A673 (cell line): ENCODE results near the gene YWHAH. TPM values are rescaled to one million over a fixed set of nuclear protein-coding genes. Genes with fewer than 3 reads are reported as not detected.

Experiments used
- BruUV-seq: library from RNA; stranded (reverse); fragments of 400-500 nt; replicated peaks from 2 replicates; lab custom pipeline; 2021; lab: Mats Ljungman, UMichigan
- CTCF ChIA-PET: fragments of 300-600 bp; sonication (Branson Sonifier 250); formaldehyde crosslinking; loops from one replicate; lab custom pipeline; 2022; ENCODE audit warnings: antibody characterized with exemption; lab: Charles Lee
- POLR2A ChIA-PET: fragments of 300-600 bp; sonication (Branson Sonifier 250); formaldehyde crosslinking; loops from one replicate; lab custom pipeline; 2022; ENCODE audit warnings: antibody characterized with exemption; ENCODE audit not compliant: low non-redundant PET; lab: Charles Lee
- DNase-seq: peaks from one replicate; pipeline ENCODE4 v3.0.0-alpha.2; 2015; ENCODE audit warnings: low spot score
- H3K27ac ChIP-seq: fragments of 200-600 bp; sonication (generic); 2 replicates; pipeline ENCODE4 v1.5.1; 2016; ENCODE audit warnings: mixed run types, low read depth, mild to moderate bottlenecking, mixed read lengths, antibody characterized with exemption, low read length; ENCODE audit not compliant: poor library complexity, severe bottlenecking
- H3K27me3 ChIP-seq: fragments of 200-600 bp; sonication (generic); replicated peaks from 2 replicates; pipeline ENCODE4 v1.6.1; 2017; ENCODE audit warnings: mixed run types, low read depth, mild to moderate bottlenecking, mixed read lengths, antibody characterized with exemption, low read length; ENCODE audit not compliant: insufficient read depth, poor library complexity
- H3K36me3 ChIP-seq: fragments of 200-600 bp; sonication (generic); 2 replicates; pipeline ENCODE4 v1.6.1; 2016; ENCODE audit warnings: mixed run types, mild to moderate bottlenecking, mixed read lengths, antibody characterized with exemption, low read length; ENCODE audit not compliant: insufficient read depth, poor library complexity, severe bottlenecking
- H3K4me1 ChIP-seq: fragments of 200-600 bp; sonication (generic); 2 replicates; pipeline ENCODE4 v1.6.1; 2017; ENCODE audit warnings: mixed run types, mild to moderate bottlenecking, mixed read lengths, antibody characterized with exemption, low read length; ENCODE audit not compliant: insufficient read depth, poor library complexity, severe bottlenecking
- H3K4me3 ChIP-seq: fragments of 200-600 bp; sonication (generic); 2 replicates; pipeline ENCODE4 v1.5.1; 2016; ENCODE audit warnings: low read depth, mixed run types, mild to moderate bottlenecking, mixed read lengths, low read length; ENCODE audit not compliant: poor library complexity, severe bottlenecking
- H3K9me3 ChIP-seq: fragments of 200-600 bp; sonication (generic); 2 replicates; pipeline ENCODE4 v1.6.1; 2016; ENCODE audit warnings: mixed run types, low read depth, mild to moderate bottlenecking, mixed read lengths, antibody characterized with exemption, low read length; ENCODE audit not compliant: poor library complexity, severe bottlenecking
- EZH2 ChIP-seq: fragments of 200-600 bp; sonication (generic); IDR thresholded peaks from 2 replicates; pipeline ENCODE4 v1.6.1; 2017; ENCODE audit warnings: borderline replicate concordance, low read depth, mild to moderate bottlenecking, mixed read lengths, antibody characterized with exemption, low read length; ENCODE audit not compliant: poor library complexity, severe bottlenecking
- intact Hi-C: fragments of 100-400 bp; cut with micrococcal nuclease; formaldehyde crosslinking; loops from one replicate; pipeline ENCODE4 v1.10.0; 2022; ENCODE audit not compliant: unreplicated experiment
- total RNA-seq: library from RNA; stranded (reverse); gene quantifications from 2 replicates; pipeline ENCODE4 v1.2.3, GENCODE V29; 2021
- TF ChIP-seq, protein P1 (sequence below): fragments of 300-800, 200-600 bp; sonication (generic); conservative IDR thresholded peaks from 2 replicates; pipeline ENCODE4 v1.5.1; 2017; ENCODE audit warnings: low read depth, mild to moderate bottlenecking, antibody characterized with exemption, low read length, moderate library complexity, mixed read lengths

YWHAH gene
- total RNA-seq, 1 experiment from 2014 or later: 177 TPM

DNA sequence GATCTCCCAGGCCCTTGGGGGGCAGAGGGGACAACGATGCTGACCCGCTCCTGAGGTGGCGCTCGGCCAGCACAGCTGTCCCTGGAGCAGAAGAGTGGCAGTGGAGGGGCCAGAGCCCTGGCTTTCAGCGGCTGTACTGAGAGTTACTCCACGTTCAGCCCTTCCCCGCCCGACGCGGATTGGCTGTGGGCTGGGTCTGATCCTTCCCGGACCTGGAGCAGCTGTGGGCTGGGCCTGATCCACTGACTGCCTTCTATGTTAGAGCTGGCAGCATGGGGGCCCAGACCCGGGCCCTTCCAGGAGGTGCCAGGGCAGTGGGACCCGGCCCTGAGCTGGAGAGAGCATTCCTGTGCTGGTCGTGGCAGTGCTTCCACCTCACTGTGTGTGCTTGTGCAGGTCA lies 27.8 kb downstream of the YWHAH start:
- Histone ChIP-seq H3K27me3 (no peaks in the 10 kb centered on the region), H3K4me1 (no peaks in the 10 kb centered on the region), H3K4me3 (no peak overlapping the region), H3K36me3 (no peaks in the 10 kb centered on the region), H3K9me3 (no peaks in the 10 kb centered on the region), H3K27ac (no peak overlapping the region)
- TF ChIP-seq, protein P1, sequence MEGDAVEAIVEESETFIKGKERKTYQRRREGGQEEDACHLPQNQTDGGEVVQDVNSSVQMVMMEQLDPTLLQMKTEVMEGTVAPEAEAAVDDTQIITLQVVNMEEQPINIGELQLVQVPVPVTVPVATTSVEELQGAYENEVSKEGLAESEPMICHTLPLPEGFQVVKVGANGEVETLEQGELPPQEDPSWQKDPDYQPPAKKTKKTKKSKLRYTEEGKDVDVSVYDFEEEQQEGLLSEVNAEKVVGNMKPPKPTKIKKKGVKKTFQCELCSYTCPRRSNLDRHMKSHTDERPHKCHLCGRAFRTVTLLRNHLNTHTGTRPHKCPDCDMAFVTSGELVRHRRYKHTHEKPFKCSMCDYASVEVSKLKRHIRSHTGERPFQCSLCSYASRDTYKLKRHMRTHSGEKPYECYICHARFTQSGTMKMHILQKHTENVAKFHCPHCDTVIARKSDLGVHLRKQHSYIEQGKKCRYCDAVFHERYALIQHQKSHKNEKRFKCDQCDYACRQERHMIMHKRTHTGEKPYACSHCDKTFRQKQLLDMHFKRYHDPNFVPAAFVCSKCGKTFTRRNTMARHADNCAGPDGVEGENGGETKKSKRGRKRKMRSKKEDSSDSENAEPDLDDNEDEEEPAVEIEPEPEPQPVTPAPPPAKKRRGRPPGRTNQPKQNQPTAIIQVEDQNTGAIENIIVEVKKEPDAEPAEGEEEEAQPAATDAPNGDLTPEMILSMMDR: no peak
- no peak for TF ChIP-seq EZH2
- CTCF ChIA-PET: no interaction called here
- no peak for DNase-seq
- intact Hi-C loops: loop anchor here (10.0 kb wide), 1 partner anchor 233 kb away; the partner anchor contains the start of gene RFPL2
- no TSS peak for BruUV-seq
- POLR2A ChIA-PET: no interaction called here

- Histone ChIP-seq H3K36me3 (no peaks in the 10 kb centered on the region), H3K9me3 (no peaks in the 10 kb centered on the region), H3K27ac (no peak overlapping the region), H3K4me1 (no peaks in the 10 kb centered on the region), H3K27me3 (no peaks in the 10 kb centered on the region), H3K4me3 (no peak overlapping the region)
- CTCF ChIA-PET: no interaction called here
- BruUV-seq: no TSS peak
- intact Hi-C loops: loop anchor here (10.0 kb wide), 1 partner anchor 231 kb away; the partner anchor contains the start of gene RFPL2
- TF ChIP-seq EZH2: no peak
- TF ChIP-seq, protein P1: no peak
- no peak for DNase-seq
- POLR2A ChIA-PET: no interaction called here
Measured at GRCh38 chr22:31973739-31974138, 29.4 kb downstream of the YWHAH start.

DNA sequence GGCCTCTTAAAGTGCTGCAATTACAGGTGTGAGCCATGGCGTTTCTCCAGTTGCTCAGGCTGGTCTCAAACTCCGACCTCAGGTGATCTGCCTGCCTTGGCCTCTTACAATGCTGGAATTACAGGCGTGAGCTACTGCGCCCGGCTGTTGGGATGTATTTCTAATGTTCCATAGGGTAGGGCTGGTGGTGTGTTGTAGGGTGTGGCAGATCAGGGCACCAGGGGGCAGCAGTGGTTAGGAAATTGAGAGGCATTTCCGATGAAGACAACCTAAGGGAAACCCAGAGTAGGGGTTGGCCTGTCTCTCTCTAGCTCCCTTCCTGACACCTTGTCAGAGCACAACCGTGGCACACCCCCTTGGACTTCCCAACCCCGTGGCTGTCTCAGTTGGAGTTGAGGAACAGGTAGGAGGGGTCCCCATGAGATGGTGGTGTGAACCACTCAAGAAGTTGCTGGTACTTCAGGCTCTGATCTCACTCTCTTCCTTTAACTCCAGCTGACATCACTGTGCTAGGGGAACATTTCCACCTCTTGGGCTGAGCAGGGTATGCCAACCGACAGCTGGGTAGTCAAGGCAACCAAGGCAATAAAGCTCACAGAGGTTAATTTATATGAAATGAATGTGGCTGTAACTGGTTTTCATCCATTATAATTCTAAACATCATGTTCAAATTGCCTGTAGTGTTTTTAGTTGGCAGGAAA lies 33.0 kb downstream of the YWHAH start:
- Histone ChIP-seq H3K9me3 (no peaks in the 10 kb centered on the region), H3K4me1 (no peaks in the 10 kb centered on the region), H3K36me3 (no peaks in the 10 kb centered on the region), H3K27ac (no peak overlapping the region), H3K4me3 (no peak overlapping the region), H3K27me3 (no peaks in the 10 kb centered on the region)
- CTCF ChIA-PET: interaction anchor here (0.6 to 1.5 kb wide), 4 partner anchors 105 to 288 kb away, joined by 4 to 8 read pairs (median 5); no protein-coding TSS in a partner anchor
- intact Hi-C loops: loop anchor here (1.0 to 10.0 kb wide), 5 partner anchors 104 to 495 kb away; partner anchors contain the start of genes FBXO7 and RFPL2
- POLR2A ChIA-PET: interaction anchor here (1.0 kb wide), 1 partner anchor 434 kb away, joined by 4 read pairs; no protein-coding TSS in a partner anchor
- no TSS peak for BruUV-seq
- TF ChIP-seq, protein P1: peak; percentile 88
- TF ChIP-seq EZH2: no peak
- peak; percentile 83 for DNase-seq
